HEK293 (cell line): ENCODE results near the gene EPHB1.

Source experiments
- CTCF ChIP-seq: fragments of 450-650 bp; formaldehyde crosslinking; IDR thresholded peaks from 2 replicates; pipeline ENCODE4 v1.5.1; 2016; ENCODE audit warnings: missing biosample characterization, missing genetic modification characterization
- MEIS1 ChIP-seq: sonication (generic); formaldehyde crosslinking; IDR thresholded peaks from 2 replicates; pipeline ENCODE4 v1.8.1; 2022; ENCODE audit warnings: missing genetic modification reagents, mild to moderate bottlenecking, borderline replicate concordance

GRCh38 chr3:134883697-134884385 is 88.8 kb downstream of the EPHB1 start:
- TF ChIP-seq MEIS1 (no peak), CTCF (tag by site-specific recombination) (no peak)
